IPS-18c (cell line): ENCODE measurements around the gene MRPL48.
"Not testable (repeated sequence)": the region's sequence is repeated elsewhere in the genome, so short reads cannot be mapped to it uniquely, and the experiment has no call there.

Experiments used
- H3K4me3 ChIP-seq: 2 replicates; pipeline ENCODE4 v1.7.0; 2013; ENCODE audit warnings: low read depth, mild to moderate bottlenecking, low read length, moderate library complexity; ENCODE audit not compliant: insufficient read depth
- H3K9me3 ChIP-seq: one replicate; pipeline ENCODE4 v1.6.1; 2013; ENCODE audit warnings: mild to moderate bottlenecking, low read length, moderate library complexity; ENCODE audit not compliant: control insufficient read depth, insufficient read depth

MRPL48 gene

DNA sequence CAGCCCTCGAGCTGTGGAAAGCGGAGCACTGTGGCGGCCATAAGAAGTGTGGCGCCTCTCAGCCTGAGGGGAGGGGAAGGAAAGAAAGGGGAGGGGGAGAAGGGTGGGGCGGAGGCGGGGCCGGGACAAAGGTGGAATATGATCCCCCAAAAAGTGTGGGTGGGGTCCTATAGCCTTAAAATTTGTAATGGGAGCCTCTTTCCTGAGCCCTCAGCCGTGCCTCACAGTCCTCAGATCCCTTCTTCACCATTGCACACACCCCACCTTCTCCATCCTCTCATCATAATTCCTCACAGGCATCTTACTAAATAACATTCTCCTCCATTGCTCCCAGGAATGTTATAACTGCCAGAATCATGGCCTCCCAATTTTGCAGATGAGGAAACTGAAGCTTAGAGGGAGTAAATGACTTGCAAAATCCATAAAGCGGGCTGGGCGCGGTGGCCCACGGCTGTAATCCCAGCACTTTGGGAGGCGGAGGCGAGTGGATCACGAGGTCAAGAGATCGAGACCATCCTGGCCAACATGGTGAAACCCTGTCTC, 26.2 kb upstream of the MRPL48 start:
- H3K4me3 ChIP-seq: peak overlapping the region; percentile 94

DNA sequence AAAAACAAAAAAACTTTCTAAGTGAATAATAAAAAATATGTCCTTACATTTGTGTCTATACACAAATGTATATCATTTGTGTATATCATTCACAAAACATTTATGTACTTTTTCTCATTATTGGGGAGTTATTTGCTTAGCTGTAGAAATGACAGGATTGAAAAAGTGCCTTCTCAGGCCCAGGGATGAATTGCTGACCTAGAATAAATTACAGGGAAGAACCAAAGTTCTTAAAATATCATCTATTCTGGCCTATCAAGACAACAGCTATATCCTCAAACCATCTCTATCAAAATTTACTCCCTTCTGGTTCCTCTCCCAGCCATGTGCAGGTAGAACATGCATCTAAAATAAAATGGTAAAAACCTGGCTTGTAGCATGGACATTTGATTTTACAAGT, 24.9 kb upstream of the MRPL48 start:
- H3K4me3 ChIP-seq: no peak overlapping the region
- no peaks in the 10 kb centered on the region for H3K9me3 ChIP-seq

More for the DNA sequence above, 26.2 kb upstream of the MRPL48 start:
- no peaks in the 10 kb centered on the region for H3K9me3 ChIP-seq

DNA sequence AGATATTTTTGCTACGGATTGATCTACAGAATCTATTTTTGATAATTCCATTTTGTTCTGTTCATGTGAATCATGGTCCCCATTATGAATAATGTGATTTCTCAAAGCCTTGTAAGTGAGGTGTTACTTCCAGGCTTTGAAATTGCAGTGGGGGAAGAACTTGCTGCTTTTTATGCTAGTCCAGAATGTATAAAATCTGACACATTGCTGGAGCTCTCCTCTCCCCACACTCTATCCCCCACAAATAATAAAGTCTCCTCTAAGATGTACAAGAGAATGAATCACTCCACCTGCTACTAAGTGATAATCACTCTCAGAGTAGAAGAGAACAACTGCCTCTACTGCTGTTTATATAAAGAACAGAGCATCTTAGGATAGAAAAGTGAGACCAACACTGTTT, 20.9 kb upstream of the MRPL48 start:
- no peak overlapping the region for H3K4me3 ChIP-seq
- H3K9me3 ChIP-seq: no peaks in the 10 kb centered on the region

DNA sequence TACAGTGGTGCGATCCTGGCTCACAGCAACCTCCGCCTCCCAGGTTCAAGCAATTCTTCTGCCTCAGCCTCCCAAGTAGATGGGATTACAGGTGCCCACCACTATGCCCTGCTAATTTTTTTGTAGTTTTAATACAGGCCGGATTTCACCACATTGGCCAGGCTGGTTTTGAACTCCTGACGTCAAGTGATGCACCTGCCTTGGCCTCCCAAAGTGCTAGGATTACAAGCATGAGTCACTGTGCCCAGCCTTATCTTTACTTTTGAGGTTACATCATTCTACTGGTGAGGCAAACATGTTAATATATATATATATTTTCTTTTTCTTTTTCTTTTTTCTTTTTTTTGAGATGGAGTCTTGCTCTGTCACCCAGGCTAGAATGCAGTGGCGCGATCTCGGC, 16.9 kb upstream of the MRPL48 start:
- H3K9me3 ChIP-seq, H3K4me3 ChIP-seq: not testable (repeated sequence)

DNA sequence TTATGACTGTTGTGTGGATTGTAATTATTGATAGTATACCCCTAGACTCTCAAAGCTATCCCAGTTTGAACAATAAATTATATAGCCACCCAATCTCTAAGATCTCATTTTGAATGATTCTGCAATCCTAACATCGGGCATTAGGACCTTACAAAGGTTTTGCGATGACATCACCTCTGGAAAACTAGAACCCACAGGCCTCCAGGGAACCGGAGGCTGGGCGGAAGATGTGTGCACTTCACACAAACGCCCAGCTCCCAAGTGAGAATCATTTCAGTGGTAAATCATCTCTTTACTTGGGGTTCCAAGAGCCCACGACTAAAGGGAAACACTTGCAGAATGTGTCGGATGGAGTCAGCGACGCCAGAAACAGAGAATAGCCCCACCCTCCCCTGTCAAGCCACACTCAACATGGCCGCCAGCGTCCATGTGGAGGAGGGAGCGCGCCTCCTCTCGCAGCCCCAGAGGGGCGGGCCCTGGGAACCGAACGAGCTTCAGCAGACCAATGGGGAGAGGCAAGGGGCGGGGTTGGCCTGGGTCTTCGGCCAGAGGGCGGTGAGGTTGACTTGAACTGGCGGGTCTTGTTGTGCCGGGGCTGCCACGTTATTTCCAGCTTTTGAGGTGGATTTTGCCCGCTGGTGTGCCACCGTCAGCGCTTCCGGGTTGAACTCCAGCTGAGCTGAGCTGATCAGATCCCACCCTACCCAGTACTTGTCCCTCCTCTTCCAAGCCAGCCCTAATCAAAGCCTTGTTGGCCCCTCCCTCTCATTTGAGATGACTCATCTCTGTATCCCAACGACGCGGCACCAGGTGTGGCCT, 8.4 kb upstream of the MRPL48 start:
- Histone ChIP-seq H3K4me3 (peak overlapping the region; percentile 58), H3K9me3 (no peaks in the 10 kb centered on the region)

DNA sequence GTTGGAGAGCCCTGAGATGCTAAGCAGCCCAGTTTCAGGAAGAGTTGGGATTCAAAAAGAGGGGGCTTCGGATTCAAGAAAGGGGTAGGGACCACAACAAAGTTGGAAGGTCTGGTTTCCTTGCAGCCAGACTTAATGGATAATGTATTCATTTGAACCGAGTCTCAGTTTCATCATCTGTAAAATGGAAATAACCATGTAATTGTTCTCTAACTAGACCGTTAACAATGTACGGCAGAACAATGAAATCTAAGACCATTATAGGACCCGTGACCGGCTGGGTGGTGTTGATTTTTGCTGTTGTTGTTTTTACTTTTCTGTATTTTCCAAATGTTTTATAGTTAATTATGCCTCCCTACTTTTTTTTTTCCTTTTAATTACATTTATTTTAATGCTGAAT, 6.4 kb upstream of the MRPL48 start:
- no peak overlapping the region for H3K4me3 ChIP-seq
- H3K9me3 ChIP-seq: no peaks in the 10 kb centered on the region

DNA sequence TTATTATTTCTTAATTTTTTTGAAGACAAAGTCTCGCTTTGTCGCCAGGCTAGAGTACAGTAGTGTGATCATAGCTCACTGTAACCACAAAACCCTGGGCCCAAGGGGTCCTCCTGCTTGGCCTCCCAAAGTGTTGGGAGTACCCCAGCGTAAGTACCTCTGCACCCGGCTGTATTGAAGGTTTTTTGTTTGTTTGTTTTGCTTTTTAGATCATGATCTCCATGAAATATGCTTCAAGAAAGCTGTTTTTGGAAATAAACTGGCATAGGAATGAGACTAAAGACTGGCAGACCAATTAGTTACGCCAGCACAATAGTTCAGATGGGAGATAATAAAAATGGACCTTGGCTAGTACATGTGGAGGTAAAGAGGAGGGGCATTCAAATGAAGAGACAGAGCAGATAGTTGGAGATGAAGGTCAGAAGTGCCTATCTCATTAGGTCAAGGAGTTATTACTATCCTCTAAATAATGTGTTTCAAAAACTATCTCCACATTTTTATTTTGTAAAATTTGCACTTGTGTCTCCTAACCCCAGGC, 4.1 kb upstream of the MRPL48 start:
- Histone ChIP-seq H3K9me3 (no peaks in the 10 kb centered on the region), H3K4me3 (no peak overlapping the region)

DNA sequence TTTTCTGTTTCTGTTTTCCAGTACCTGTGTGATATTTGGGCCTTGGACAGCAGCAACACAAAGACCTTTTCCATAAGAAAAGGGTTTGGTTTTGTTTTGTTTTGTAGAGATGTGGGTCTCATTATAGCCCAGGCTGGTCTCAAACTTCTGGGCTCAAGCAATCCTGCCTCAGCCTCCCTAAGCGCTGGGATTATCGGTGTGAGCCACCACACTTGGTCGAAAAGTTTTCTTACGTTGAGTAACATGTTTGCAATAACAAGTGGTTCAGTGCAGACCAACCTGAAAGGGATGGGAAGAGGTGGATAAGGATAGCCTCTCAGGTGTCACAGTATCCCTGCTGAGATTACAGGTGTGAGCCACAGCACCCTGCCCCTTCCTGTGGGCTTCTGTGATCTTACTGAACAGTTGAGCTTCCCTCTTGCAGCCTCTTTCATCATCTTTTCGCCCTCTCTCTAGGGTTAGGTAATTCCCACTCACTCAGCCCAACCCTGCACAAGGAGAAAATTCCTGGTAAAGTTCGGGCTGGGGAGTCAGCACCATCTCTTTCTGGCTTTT, 3.5 kb upstream of the MRPL48 start:
- no peak overlapping the region for H3K4me3 ChIP-seq
- no peaks in the 10 kb centered on the region for H3K9me3 ChIP-seq

DNA sequence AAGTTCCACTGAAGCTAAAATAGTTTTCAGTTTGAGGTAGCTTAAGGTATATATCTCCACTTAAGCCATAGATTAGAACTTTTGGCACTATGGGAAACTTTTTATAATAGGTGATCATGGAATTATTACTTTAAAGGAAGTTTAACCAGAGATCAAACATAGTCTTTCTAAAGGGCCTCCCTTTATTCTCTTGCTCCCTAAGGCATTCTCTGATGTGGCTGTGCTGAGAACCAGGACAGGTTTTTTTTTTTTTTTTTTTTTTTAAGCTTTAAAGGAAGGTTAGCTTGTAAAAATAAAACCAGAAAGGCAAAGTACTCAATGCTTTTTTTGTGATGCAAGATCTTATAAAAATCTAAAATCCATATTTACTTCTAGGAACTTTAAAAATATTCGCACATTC, 2.9 kb upstream of the MRPL48 start:
- H3K9me3 ChIP-seq: no peaks in the 10 kb centered on the region
- no peak overlapping the region for H3K4me3 ChIP-seq

DNA sequence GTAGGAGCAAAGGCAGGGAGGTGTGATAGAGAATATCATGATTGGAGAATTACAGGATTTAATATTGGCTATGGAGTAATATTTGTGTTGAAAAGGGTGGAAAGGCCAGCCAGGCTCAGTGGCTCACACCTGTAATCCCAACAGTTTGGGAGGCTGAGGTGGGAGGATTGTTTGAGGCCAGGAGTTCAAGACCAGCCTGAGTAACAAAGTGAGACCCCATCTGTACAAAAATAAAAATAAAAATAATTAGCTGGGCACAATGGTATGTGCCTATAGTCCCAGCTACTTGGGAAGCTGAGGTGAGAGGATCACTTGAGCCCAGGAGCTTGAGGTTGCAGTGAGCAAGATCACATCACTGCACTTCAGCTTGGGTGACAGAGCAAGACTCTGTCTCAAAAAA, 2.2 kb upstream of the MRPL48 start:
- not testable (repeated sequence) for H3K4me3 ChIP-seq, H3K9me3 ChIP-seq

DNA sequence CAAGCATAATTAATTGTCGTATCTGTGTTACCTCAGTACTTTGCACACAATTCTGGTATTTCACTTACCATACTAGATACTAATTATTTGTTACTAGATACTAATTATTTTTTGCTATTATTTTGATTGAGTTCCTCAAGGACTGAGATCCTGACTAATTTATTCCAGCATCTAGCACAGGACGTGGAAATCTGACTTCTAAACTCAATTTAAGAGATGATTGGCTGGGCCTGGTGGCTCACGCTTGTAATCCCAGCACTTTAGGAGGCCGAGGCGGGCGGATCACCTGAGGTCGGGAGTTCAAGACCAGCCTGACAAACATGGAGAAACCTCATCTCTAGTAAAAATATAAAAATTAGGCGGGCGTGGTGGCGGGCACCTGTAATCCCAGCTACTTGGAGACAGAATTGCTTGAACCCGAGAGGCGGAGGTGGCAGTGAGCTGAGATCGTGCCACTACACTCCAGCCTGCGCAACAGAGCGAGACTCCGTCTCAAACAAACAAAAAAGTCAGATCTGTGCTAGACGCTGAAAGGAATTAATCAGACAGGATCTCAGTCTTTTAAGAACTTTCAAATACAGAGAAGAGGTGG, 527 bp upstream of the MRPL48 start:
- H3K4me3 ChIP-seq: peak overlapping the region; percentile 74

DNA sequence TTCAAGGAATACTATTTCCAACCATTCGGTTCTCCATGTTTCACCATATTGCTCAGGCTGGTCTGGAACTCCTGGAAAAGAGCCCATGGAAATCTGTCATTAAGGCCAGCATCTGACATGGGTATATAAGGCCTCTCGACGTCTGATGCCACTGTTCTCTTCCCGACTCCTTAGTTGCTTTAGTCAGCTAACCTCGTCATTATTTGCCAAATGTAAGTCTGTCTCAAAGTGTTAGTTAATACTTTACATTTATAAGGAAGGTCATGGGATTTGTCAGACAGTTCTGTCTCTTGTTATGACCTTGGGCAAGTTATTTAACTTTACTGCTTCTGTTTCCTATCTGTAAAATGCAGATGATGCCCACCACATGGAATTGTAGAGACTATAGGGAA, 1.6 kb downstream of the MRPL48 start:
- H3K9me3 ChIP-seq: no peaks in the 10 kb centered on the region
- no peak overlapping the region for H3K4me3 ChIP-seq

More for the DNA sequence above, 527 bp upstream of the MRPL48 start:
- no peaks in the 10 kb centered on the region for H3K9me3 ChIP-seq

DNA sequence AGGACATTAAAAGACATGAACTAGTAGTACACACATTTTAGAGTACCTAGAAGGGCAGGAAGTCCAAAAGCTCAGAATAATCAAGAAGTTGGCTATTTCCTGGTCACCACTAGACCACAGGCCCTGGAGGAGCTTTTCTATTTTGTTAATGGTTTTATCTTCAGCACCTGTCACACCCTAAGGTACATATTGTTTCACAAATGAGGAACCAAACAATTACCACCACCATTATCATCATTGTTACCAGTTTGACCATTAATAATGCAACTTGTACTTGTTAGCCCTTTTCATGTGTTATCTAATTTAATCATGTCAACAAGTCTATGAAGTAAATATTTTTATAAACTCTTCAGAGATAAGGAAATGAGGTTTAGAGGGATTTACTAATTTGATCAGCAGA, 4.9 kb downstream of the MRPL48 start:
- no peak overlapping the region for H3K4me3 ChIP-seq
- H3K9me3 ChIP-seq: no peaks in the 10 kb centered on the region

DNA sequence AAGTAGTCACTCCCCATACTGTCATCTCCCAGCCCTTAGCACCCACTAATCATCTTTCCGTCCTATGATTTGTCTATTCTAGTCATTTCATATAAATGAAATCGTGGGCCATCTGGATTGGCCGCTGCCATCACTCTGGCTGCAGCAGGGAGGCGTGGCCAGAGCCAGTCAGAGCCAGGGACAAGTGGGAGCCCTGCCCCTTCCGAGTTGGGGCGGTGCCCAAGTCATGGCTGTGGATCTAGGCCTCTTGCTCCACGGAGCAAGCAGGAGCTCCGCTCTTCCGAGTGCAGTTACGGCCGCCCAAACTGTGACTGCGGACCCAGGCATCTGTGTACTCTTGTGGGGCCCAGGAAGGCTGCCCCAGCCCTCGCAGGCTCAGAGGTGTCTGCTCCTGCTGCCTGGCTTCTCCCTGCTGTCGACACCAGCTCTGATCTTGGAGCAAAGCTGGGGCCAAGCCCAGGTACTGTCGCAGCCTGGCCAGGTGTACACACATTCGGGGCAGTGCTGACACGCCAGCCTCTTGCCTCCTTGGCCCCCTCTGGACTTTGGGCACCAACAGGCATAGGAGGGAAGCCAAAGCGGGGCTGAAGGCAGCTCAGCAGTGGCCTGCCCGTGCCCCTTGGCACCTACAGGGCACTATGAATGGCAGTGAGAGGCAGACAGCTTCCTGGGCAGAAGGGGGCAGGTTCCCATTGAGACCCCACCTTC, 8.4 kb downstream of the MRPL48 start:
- Histone ChIP-seq H3K9me3 (no peaks in the 10 kb centered on the region), H3K4me3 (no peak overlapping the region)

DNA sequence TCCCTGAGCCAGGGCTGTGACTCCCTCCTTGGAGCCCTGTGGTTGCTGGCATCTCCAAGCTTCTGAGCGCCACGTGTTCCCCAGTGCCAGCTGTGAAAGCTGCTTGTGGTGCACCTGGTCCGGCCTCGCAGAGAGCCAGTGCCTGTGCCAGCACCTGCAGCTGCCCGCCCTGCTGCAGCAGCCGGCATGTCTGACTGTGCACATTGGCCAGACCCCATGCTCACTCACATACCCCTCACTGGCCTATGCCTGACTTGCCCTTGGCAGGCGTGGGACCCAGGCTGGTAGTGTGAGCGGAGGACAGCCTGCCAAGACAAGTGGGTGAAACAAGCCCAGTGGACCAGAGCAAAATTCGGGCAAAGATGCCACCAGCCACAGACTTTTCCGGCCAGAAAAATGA, 9.8 kb downstream of the MRPL48 start:
- Histone ChIP-seq H3K4me3 (no peak overlapping the region), H3K9me3 (no peaks in the 10 kb centered on the region)

DNA sequence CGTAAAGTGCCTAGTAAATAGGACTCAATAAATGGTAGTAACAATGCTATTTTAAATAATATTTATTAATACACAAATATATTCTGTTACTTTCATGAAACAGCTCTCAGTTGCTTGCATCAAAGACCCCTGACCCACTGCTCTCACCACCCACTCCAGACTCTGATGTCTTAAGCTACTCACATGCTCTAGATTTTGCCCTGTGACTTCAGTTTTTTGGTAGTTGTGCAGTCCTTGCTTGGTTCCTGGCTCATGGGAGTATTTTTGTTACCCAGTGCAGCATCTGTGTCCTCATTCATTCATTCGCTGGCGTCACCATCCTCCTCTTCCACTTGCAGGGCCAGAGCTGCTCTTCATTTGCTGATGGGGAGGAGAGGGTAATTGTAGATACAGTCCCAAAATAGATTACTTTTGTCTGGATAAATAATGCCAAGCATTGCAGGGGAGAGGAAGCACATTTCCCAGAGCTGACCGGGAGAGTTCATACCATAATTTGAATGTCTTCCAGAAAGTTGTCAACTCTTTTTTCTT, 12.7 kb downstream of the MRPL48 start:
- no peaks in the 10 kb centered on the region for H3K9me3 ChIP-seq
- no peak overlapping the region for H3K4me3 ChIP-seq

DNA sequence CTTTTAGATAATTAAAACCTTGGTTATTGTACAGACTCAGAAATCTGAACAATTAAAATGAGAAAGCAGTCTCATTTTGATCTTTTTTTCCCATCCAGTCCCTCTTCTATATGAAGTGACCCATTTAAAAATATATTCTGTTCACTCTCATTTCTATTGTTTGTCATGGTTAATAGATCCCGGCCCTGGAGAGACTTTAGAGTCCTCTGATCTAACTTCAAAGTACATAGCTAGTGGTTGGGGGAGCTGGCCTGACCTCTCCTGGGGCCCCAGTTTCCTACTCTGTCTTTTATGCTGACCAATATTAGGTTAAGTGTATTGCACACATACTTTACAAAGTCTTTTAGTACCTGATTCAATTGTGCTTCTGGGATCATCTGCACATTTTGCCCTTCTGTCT, 13.5 kb downstream of the MRPL48 start:
- no peaks in the 10 kb centered on the region for H3K9me3 ChIP-seq
- H3K4me3 ChIP-seq: no peak overlapping the region
